CD4-positive, alpha-beta T cell treated with Interleukin-6 at 100 ng/mL for 8 hours (primary cell): ENCODE results near the gene MIX23.

ENCODE experiments used
- DNase-seq: peaks from one replicate; pipeline ENCODE4 v3.0.0-alpha.2; 2020; ENCODE audit warnings: mixed read lengths, low spot score

Gene MIX23

GRCh38 chr3:122351612-122352011 lies 31.4 kb downstream of the MIX23 start:
- DNase-seq, result no peak

GRCh38 chr3:122350814-122351418 lies 32.1 kb downstream of the MIX23 start:
- no peak for DNase-seq

- no peak for DNase-seq
These were observed 33.9 kb downstream of the MIX23 start for GRCh38 chr3:122349171-122349570.

- no peak for DNase-seq
These were observed 39.4 kb downstream of the MIX23 start for GRCh38 chr3:122343654-122344053.

- no peak for DNase-seq
These were observed 40.2 kb downstream of the MIX23 start for GRCh38 chr3:122342803-122343202.

GRCh38 chr3:122332551-122332950 lies 50.5 kb downstream of the MIX23 start:
- DNase-seq, result no peak

GRCh38 chr3:122331886-122332285 lies 51.1 kb downstream of the MIX23 start:
- DNase-seq, result no peak

- DNase-seq, result no peak
These were observed 57.3 kb downstream of the MIX23 start for GRCh38 chr3:122325769-122326168.

GRCh38 chr3:122324871-122325323 lies 58.1 kb downstream of the MIX23 start, which contains the start of gene CSTA:
CSTA (plus strand) TSS chr3:122325248; CDS start chr3:122325293, 45 bp downstream.
- no peak for DNase-seq

GRCh38 chr3:122322095-122323075 lies 60.6 kb downstream of the MIX23 start:
- DNase-seq, result peak; percentile 41

- no peak for DNase-seq
These were observed 64.4 kb downstream of the MIX23 start for GRCh38 chr3:122318620-122319019.

GRCh38 chr3:122316368-122316767 lies 66.7 kb downstream of the MIX23 start:
- DNase-seq, result no peak

GRCh38 chr3:122315619-122316018 lies 67.4 kb downstream of the MIX23 start:
- DNase-seq, result no peak

- no peak for DNase-seq
These were observed 68.7 kb downstream of the MIX23 start for GRCh38 chr3:122314228-122314876.

- no peak for DNase-seq
These were observed 69.8 kb downstream of the MIX23 start for GRCh38 chr3:122313281-122313680.

GRCh38 chr3:122312826-122313225 lies 70.2 kb downstream of the MIX23 start:
- DNase-seq, result no peak

- DNase-seq, result no peak
These were observed 72.7 kb downstream of the MIX23 start for GRCh38 chr3:122310361-122310760.
